GM19324 (cell line): Measurements from ENCODE around the gene BDH1.
"Not testable (repeated sequence)": the region's sequence is repeated elsewhere in the genome, so short reads cannot be mapped to it uniquely, and the experiment has no call there.

Source experiments
- ATAC-seq: cut with Tn5 transposase; IDR thresholded peaks from one replicate; pipeline ENCODE4 v1.9.1; 2021; ENCODE audit warnings: mild to moderate bottlenecking, moderate library complexity; ENCODE audit not compliant: unreplicated experiment, low FRiP score

Gene BDH1

GRCh38 chr3:197491923-197492664 lies 63.7 kb downstream of the BDH1 start:
- ATAC-seq = no peak

- ATAC-seq = no peak
These were observed 64.3 kb downstream of the BDH1 start for GRCh38 chr3:197491478-197491877.

GRCh38 chr3:197490098-197491058 lies 65.4 kb downstream of the BDH1 start:
- no peak for ATAC-seq

GRCh38 chr3:197487911-197488391 lies 67.8 kb downstream of the BDH1 start:
- ATAC-seq = no peak

- ATAC-seq = no peak
These were observed 68.9 kb downstream of the BDH1 start for GRCh38 chr3:197486861-197487260.

GRCh38 chr3:197485143-197485542 lies 70.6 kb downstream of the BDH1 start:
- no peak for ATAC-seq

- no peak for ATAC-seq
These were observed 71.4 kb downstream of the BDH1 start for GRCh38 chr3:197484204-197484901.

GRCh38 chr3:197482001-197482400 lies 73.8 kb downstream of the BDH1 start:
- ATAC-seq = no peak

- ATAC-seq = no peak
These were observed 75.4 kb downstream of the BDH1 start for GRCh38 chr3:197480320-197480719.

- no peak for ATAC-seq
These were observed 76.8 kb downstream of the BDH1 start for GRCh38 chr3:197478746-197479668.

- not testable (repeated sequence) for ATAC-seq
These were observed 78.0 kb downstream of the BDH1 start for GRCh38 chr3:197477816-197478215.

GRCh38 chr3:197475997-197476525 lies 79.7 kb downstream of the BDH1 start:
- no peak for ATAC-seq

GRCh38 chr3:197475514-197475913 lies 80.3 kb downstream of the BDH1 start:
- no peak for ATAC-seq

GRCh38 chr3:197472151-197472550 lies 83.6 kb downstream of the BDH1 start:
- no peak for ATAC-seq

GRCh38 chr3:197471221-197472010 lies 84.4 kb downstream of the BDH1 start:
- no peak for ATAC-seq

- no peak for ATAC-seq
These were observed 86.8 kb downstream of the BDH1 start for GRCh38 chr3:197468866-197469382.

GRCh38 chr3:197468167-197468566 lies 87.6 kb downstream of the BDH1 start:
- ATAC-seq = no peak

- ATAC-seq = no peak
These were observed 89.0 kb downstream of the BDH1 start for GRCh38 chr3:197466586-197467399.
